AG04450 (cell line): ENCODE data around the gene GUCA2A. TPM values are rescaled to one million over a fixed set of nuclear protein-coding genes. Genes with fewer than 3 reads are reported as not detected.
"Not testable (repeated sequence)": the region's sequence is repeated elsewhere in the genome, so short reads cannot be mapped to it uniquely, and the experiment has no call there.

Source experiments
- CTCF ChIA-PET: fragments of 300-600, 350-600 bp; formaldehyde crosslinking; extraction: SDS; loops from one replicate; lab custom pipeline; 2022; ENCODE audit warnings: antibody characterized with exemption, inconsistent platforms; lab: Charles Lee
- POLR2A ChIA-PET: fragments of 350-600 bp; formaldehyde crosslinking; extraction: SDS; loops from one replicate; lab custom pipeline; 2021; ENCODE audit warnings: antibody characterized with exemption, inconsistent platforms; lab: Yijun Ruan, JAX
- DNase-seq: peaks from one replicate; pipeline ENCODE4 v3.0.0-alpha.2; 2011; ENCODE audit warnings: low read depth, low spot score
- H3K27ac ChIP-seq: one replicate; pipeline ENCODE4 v1.5.1; 2012; ENCODE audit warnings: low read depth, low read length, control low read depth
- H3K27me3 ChIP-seq: one replicate; pipeline ENCODE4 v1.6.0; 2012; ENCODE audit warnings: low read length; ENCODE audit not compliant: control insufficient read depth, insufficient read depth
- H3K4me3 ChIP-seq: 2 replicates; pipeline ENCODE4 v1.5.1; 2011; ENCODE audit warnings: mild to moderate bottlenecking, low read depth, low read length, control low read depth
- H3K9me3 ChIP-seq: 2 replicates; pipeline ENCODE4 v1.5.1; 2012; ENCODE audit warnings: low read length; ENCODE audit not compliant: control insufficient read depth, insufficient read depth
- polyA minus RNA-seq: library from RNA; depleted of rRNA, polyadenylated mRNA; stranded (reverse); fragments of >200 nt; gene quantifications from 2 replicates; pipeline ENCODE4 v1.2.3, GENCODE V29; 2011; rRNA and poly(A)+ RNA removed
- polyA plus RNA-seq: library from polyadenylated mRNA; depleted of rRNA; stranded (reverse); fragments of >200 nt; gene quantifications from 2 replicates; pipeline ENCODE4 v1.2.3, GENCODE V29; 2011; rRNA removed
- TF ChIP-seq, protein P1 (sequence below): IDR thresholded peaks from 2 replicates; pipeline ENCODE4 v1.5.1; 2011; ENCODE audit warnings: low read depth, low read length, control low read depth, inconsistent platforms

Gene GUCA2A, protein sequence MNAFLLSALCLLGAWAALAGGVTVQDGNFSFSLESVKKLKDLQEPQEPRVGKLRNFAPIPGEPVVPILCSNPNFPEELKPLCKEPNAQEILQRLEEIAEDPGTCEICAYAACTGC
- polyA plus RNA-seq (not detected in 2 replicates), polyA minus RNA-seq (not detected in 2 replicates)

DNA sequence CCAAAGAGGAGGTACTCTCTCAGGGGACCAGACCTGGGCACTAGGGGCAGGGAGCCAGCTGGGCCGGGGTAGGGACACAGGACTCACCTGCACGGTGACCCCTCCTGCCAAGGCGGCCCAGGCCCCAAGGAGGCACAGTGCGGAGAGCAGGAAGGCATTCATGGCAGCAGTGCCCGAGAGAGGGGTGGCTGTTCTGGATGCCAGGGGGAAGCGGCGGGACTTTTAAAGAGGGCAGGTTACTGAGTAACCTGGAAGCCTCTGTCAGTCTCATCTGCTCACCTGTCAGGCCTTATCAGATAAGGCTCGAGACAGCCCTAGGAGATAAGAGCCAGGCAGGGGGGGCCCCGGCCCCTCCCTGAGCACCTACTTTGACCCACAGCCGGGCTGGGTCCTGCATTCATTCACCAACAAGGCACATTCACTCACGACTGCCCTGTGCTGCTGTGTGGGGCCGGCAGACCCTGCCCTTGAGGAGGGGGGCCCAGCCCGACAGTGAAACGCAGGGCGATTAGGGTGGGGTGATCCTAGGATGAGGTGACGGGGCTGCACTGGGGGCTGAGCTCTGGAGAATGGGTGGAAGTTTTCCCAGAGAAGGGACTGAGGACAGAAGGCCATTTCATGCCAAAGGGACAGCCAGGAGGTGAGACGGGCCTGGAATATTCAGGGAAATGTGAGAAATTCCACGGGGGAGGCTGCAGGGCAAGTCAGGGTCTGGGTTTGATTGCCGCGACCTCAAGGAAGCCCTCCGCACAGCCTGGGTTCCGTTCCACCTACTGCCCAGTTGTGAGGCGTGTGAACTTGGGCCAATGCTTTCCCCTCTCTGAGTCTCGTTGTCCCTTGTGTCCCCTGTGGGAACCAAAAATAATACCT is at the start of gene GUCA2A:
Gene GUCA2A, minus strand, starts transcription at position 195 of the 870 bp plus-strand sequence. Its CDS starts 33 bp downstream, at position 162.
- ChIA-PET POLR2A (no interaction called here), CTCF (interaction anchor here (4.6 kb wide), 1 partner anchor 9 kb away, joined by 35 read pairs; no protein-coding TSS in a partner anchor)
- H3K27ac ChIP-seq, result no peak within 1 kb of the TSS
- H3K4me3 ChIP-seq, result no peak within 1 kb of the TSS
- peaks cover 2% of the 10 kb centered on the region for H3K9me3 ChIP-seq
- TF ChIP-seq, protein P1, sequence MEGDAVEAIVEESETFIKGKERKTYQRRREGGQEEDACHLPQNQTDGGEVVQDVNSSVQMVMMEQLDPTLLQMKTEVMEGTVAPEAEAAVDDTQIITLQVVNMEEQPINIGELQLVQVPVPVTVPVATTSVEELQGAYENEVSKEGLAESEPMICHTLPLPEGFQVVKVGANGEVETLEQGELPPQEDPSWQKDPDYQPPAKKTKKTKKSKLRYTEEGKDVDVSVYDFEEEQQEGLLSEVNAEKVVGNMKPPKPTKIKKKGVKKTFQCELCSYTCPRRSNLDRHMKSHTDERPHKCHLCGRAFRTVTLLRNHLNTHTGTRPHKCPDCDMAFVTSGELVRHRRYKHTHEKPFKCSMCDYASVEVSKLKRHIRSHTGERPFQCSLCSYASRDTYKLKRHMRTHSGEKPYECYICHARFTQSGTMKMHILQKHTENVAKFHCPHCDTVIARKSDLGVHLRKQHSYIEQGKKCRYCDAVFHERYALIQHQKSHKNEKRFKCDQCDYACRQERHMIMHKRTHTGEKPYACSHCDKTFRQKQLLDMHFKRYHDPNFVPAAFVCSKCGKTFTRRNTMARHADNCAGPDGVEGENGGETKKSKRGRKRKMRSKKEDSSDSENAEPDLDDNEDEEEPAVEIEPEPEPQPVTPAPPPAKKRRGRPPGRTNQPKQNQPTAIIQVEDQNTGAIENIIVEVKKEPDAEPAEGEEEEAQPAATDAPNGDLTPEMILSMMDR, result no peak
- DNase-seq, result no peak
- H3K27me3 ChIP-seq, result peaks cover 12% of the 10 kb centered on the region

DNA sequence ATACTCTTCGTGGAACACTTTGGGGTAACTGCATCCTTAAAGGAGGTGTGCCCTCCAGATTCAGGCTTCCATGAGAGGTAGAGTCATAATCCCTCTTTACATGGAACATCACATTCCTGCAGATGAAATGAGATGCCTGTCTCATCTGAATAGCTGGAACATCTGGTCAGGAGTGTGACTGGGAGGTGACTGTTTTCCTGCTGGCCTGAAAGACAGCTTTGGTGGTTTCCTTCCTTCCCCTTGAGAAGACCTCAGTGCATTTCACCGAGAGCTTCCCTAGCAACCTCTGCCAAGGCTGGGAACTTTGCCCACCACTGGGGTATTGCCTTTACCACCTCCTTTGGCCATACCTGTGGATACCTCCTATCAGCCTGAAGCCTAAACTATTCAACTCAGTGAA is 46.7 kb upstream of the GUCA2A start:
- CTCF ChIA-PET, result interaction anchor here (0.6 to 2.9 kb wide), 2 partner anchors 18 to 38 kb away, joined by 3 to 7 read pairs; no protein-coding TSS in a partner anchor
- POLR2A ChIA-PET, result no interaction called here
- Histone ChIP-seq H3K27ac (no peak overlapping the region), H3K27me3 (no peaks in the 10 kb centered on the region), H3K9me3 (no peaks in the 10 kb centered on the region), H3K4me3 (no peak overlapping the region)
- no peak for DNase-seq
- TF ChIP-seq, protein P1, result no peak

DNA sequence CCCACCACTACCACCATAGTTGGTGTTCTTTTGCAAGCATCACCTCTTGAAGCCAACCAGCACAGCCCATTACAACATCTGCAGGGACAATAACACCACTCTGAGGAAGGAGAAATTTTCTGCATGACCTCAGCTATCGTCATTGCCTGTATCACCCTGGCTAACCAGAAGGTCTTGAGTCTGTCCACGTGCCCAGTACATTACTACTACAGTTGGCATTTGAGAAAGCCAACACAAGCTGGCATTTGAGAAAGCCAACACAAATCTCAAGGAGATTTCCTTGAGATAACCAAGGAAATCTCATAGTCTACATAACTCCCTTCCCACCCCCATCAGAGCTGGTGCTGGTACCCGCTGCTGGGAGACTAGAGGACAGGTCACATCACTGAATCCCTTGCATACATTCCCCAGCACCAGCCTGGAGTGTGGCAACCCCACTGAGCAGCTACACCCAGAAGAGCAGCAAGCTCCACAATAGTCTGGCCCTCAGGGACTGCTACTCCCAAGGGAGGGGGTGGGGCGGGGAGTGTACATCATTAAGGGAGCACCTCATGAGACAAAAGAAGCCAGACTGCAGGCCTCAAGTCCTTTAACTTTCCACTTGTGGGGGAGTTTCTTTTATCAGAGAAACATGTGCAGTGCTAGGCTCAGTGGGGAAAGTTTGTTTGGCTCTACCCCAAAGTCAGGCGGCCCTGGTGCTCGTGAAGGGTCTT is 46.0 kb upstream of the GUCA2A start:
- no peak for DNase-seq
- no peak overlapping the region for H3K27ac ChIP-seq
- CTCF ChIA-PET, result interaction anchor here (0.6 to 2.9 kb wide), 2 partner anchors 18 to 37 kb away, joined by 3 to 7 read pairs; no protein-coding TSS in a partner anchor
- TF ChIP-seq, protein P1, result no peak
- no peak overlapping the region for H3K4me3 ChIP-seq
- no peaks in the 10 kb centered on the region for H3K9me3 ChIP-seq
- POLR2A ChIA-PET, result no interaction called here
- H3K27me3 ChIP-seq, result no peaks in the 10 kb centered on the region

DNA sequence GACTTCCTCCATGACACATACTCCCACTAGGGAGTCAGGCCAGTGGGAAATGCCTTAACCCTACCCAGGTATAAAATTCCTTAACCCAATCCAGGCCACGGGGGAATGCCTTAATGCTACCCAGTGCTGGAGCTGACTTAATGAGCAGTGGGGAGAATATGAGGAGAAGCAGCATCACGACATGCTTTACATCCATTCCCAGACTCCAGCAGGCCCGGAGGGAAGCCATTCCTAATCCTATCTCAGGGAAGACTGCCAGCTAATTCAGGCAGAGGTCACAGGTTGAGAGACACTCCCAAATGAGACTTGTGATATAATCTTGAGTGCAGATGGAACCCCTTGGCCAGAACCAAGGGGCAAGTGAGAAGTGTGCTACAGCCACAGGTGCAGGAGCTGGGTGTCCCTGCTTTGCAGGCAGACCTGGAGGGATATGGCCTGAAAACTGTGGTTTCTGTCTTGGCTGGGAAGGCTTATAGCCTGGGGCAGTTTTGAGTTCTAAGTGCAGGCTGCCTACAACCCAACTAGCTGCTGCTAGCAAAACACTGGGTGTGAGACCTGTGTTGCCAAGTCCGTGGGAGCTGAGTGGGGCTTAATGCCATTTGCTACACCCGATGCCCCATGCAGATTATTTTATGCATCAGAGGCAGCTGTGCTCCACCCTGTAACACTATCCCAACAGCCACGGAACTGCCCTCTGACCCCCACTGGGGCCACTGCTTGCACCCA is 45.1 kb upstream of the GUCA2A start:
- ChIA-PET CTCF (interaction anchor here (0.8 to 2.9 kb wide), 2 partner anchors 14 to 36 kb away, joined by 3 to 7 read pairs; no protein-coding TSS in a partner anchor), POLR2A (no interaction called here)
- H3K27ac ChIP-seq, result no peak overlapping the region
- H3K4me3 ChIP-seq, result no peak overlapping the region
- TF ChIP-seq, protein P1, result no peak
- no peaks in the 10 kb centered on the region for H3K27me3 ChIP-seq
- no peak for DNase-seq
- H3K9me3 ChIP-seq, result no peaks in the 10 kb centered on the region

DNA sequence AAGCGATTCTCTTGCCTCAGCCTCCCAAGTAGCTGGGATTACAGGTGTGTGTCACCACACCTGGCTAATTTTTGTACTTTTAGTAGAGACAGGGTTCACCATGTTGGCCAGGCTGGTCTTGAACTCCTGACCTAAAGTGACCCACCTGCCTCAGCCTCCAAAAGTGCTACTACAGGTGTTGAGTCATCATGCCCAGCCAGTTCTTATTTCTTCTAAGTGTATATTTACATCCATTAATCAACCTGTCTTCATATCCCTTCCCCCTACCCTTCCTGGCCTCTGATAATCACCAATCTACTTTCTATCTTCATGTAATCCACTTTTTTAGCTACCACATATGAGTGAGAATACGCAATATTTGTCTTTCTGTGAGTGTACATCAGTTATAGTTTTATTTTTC is 42.4 kb upstream of the GUCA2A start:
- H3K27ac ChIP-seq, H3K27me3 ChIP-seq, POLR2A ChIA-PET, H3K4me3 ChIP-seq, DNase-seq, H3K9me3 ChIP-seq: not testable (repeated sequence)
- CTCF ChIA-PET, result interaction anchor here (2.0 kb wide), 1 partner anchor 34 kb away, joined by 9 read pairs; no protein-coding TSS in a partner anchor
